Muscle layer of colon (tissue), 2 donors: ENCODE data around the gene AUTS2.

Experiments
- H3K27ac ChIP-seq: one replicate; pipeline ENCODE4 v1.7.0; 2013; ENCODE audit warnings: low read depth, mild to moderate bottlenecking, low read length, moderate library complexity
- H3K27me3 ChIP-seq, 2 donors: one replicate each; pipeline ENCODE4 v1.7.0; 2013; ENCODE audit warnings: low read length in 2 of 2, mild to moderate bottlenecking in 2 of 2; ENCODE audit not compliant: insufficient read depth in 2 of 2, control insufficient read depth in 1 of 2
- H3K36me3 ChIP-seq: one replicate; pipeline ENCODE4 v1.7.0; 2013; ENCODE audit warnings: mild to moderate bottlenecking, low read length; ENCODE audit not compliant: insufficient read depth
- H3K4me1 ChIP-seq: one replicate; pipeline ENCODE4 v1.7.0; 2013; ENCODE audit warnings: mild to moderate bottlenecking, low read length; ENCODE audit not compliant: insufficient read depth
- H3K4me3 ChIP-seq, 2 donors: one replicate each; pipeline ENCODE4 v1.7.0; 2013; ENCODE audit warnings: low read length in 2 of 2, low read depth in 1 of 2, mild to moderate bottlenecking in 1 of 2, moderate library complexity in 1 of 2
- H3K9ac ChIP-seq: one replicate; pipeline ENCODE4 v1.7.0; 2013; ENCODE audit warnings: low read length
- H3K9me3 ChIP-seq: one replicate; pipeline ENCODE4 v1.7.0; 2013; ENCODE audit warnings: mild to moderate bottlenecking, low read length
- donor health status: abdominal sarcoma.
- donor health status: Adenocarcinoma of cecum.

AUTS2 gene

GRCh38 chr7:70474639-70475234, 876.5 kb downstream of the AUTS2 start:
- Histone ChIP-seq H3K27ac (no peak overlapping the region), H3K27me3 (no peaks in the 10 kb centered on the region), H3K4me1 (no peaks in the 10 kb centered on the region), H3K36me3 (no peaks in the 10 kb centered on the region), H3K9ac (no peak overlapping the region), H3K9me3 (no peaks in the 10 kb centered on the region), H3K4me3 (no peak overlapping the region)

DNA sequence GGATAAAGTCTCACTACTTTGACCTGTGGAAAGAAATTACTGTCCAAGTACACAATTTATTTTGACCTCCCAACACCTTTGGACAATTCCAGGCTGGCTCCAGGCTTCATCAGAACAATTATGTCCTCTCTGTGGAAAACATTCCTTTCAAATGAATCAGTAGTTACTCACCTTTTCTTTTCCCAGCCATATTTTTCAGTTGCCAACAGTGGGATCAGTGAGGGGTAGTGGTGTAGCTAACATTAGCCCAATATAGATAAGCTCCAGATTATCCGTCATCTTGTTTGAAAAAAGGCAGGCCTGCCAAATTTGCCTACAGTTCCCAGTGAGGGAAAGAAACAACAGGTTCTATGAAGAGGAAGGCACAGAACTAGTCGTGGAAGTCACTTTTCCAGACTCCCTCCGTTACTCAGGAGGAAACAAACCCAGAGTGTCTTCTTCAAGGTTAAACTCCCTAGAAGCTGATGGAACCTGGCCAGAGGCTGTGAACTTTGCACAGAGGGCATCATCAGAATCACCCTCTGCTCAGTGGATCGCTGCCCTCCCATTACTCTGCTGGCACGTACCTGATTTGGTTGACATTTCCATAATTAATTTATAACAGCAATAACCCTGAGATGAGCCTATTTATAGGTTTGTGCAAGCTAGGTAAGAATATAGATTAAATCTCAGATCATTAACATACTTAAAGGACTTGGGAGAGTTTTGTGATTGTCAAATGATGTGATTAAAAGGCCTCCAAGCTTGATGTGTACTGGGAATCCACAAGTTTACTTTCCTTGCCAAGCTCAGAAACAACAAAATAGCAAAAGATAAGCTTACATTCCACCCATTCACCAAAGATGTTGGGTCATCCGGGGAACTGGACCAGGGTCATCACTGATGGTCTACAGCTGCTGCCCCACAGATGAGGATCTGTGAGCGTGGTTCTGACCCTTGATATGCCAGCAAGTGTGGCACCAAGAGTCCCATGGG, 879.0 kb downstream of the AUTS2 start:
- Histone ChIP-seq H3K4me3 (no peak overlapping the region), H3K9me3 (no peaks in the 10 kb centered on the region), H3K9ac (no peak overlapping the region), H3K27me3 (no peaks in the 10 kb centered on the region), H3K27ac (no peak overlapping the region), H3K36me3 (no peaks in the 10 kb centered on the region), H3K4me1 (no peaks in the 10 kb centered on the region)

DNA sequence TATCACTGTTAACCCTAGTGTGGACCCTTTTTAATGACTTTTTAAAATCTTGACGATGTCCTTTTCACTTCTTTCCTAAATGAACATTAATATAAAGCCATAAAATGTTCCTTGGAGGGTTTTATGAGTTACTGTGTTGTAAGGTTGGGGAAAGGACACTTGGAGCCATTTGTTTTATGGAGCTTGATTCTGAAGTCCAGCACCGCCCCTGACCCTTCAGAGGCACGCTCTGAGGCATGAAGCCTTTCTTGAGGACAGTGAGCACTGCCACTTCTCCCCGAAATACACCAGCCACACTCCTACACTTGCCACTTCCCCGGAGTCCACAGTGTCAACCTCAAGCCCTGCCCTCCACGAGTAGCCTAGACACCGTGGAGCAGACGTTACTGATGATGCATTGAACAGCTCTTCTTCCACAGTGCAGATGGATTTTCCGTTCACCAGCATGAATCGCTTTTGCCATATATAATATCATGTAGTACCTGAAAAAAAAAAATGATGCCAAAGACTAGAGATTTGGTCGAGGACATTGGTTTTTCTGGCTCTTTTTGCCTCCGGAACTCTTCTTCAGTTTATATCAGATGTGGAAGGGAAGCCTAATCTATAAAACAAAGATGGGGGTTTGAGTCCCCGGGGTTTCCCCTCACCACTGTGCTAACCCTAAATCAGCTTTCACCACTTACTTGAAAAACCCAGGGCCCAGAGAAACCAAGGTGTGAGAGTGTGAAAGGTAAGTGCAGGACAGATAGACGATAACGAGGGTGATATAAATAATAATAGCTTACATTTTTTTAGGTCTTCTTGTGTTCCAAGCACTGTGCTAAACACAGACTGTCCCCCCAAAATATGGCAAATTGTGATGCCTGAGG, 881.1 kb downstream of the AUTS2 start:
- Histone ChIP-seq H3K27me3 (no peaks in the 10 kb centered on the region), H3K4me1 (no peaks in the 10 kb centered on the region), H3K27ac (no peak overlapping the region)

DNA sequence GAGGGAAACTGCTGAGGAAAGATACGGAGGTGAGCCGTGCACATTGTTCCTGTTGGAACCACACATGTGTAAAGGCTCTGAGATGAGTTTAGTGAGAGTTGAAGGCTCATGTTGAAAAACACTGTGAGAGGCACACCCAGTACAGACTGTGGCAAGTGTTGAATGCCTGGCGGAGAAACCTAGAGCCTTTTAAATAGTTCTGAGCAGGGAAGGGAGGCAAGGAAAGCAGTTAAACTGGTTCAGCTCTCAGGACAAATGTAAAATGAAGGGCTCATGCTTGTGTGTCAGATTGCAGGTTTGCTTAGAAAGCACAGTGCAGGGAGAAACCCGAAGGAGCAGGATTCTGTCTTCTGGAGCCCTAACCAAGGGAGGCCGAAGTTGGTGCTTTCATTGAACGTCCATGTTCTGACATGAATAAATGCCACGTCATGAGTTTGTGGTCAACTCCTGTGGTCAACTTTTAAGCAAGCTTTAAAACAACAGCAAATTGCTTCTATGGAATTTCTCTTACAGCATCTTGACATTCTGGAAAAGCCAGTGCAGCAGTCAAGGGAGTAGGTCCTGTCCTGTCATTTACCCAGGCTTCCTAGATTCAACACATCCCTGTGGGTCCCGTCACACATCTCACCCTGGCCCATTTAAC, 882.8 kb downstream of the AUTS2 start:
- Histone ChIP-seq H3K4me1 (no peaks in the 10 kb centered on the region), H3K27ac (no peak overlapping the region), H3K4me3 (no peak overlapping the region), H3K9me3 (no peaks in the 10 kb centered on the region), H3K27me3 (no peaks in the 10 kb centered on the region), H3K36me3 (no peaks in the 10 kb centered on the region), H3K9ac (no peak overlapping the region)

More for the DNA sequence above, 881.1 kb downstream of the AUTS2 start:
- no peaks in the 10 kb centered on the region for H3K36me3 ChIP-seq
- H3K9ac ChIP-seq: no peak overlapping the region
- H3K4me3 ChIP-seq: no peak overlapping the region
- H3K9me3 ChIP-seq: no peaks in the 10 kb centered on the region

GRCh38 chr7:70481570-70482123, 883.4 kb downstream of the AUTS2 start:
- Histone ChIP-seq H3K36me3 (no peaks in the 10 kb centered on the region), H3K9me3 (no peaks in the 10 kb centered on the region), H3K9ac (no peak overlapping the region), H3K4me3 (no peak overlapping the region), H3K4me1 (no peaks in the 10 kb centered on the region), H3K27ac (no peak overlapping the region), H3K27me3 (no peaks in the 10 kb centered on the region)

DNA sequence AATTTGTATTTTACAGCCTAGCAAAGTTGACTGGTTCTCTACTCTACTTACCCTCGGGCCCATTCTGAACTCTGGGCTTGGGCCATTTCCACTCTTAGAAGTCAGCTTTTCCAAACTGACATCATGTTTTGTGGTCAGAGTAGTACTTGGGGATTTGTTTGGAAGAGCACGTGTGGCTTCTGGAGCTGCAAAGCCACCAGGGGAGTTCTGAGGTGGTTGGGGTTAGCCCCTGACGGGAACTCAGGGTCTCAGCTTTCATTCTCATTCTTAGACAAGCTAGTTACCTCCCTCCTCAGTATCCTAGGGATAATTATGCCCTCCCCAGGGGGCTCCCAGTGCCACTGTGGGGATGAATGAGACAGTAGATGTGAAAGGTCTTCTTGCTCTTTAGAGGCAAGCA, 886.0 kb downstream of the AUTS2 start:
- Histone ChIP-seq H3K27me3 (no peaks in the 10 kb centered on the region), H3K36me3 (no peaks in the 10 kb centered on the region), H3K9me3 (no peaks in the 10 kb centered on the region), H3K9ac (no peak overlapping the region), H3K4me3 (no peak overlapping the region), H3K27ac (no peak overlapping the region), H3K4me1 (no peaks in the 10 kb centered on the region)

DNA sequence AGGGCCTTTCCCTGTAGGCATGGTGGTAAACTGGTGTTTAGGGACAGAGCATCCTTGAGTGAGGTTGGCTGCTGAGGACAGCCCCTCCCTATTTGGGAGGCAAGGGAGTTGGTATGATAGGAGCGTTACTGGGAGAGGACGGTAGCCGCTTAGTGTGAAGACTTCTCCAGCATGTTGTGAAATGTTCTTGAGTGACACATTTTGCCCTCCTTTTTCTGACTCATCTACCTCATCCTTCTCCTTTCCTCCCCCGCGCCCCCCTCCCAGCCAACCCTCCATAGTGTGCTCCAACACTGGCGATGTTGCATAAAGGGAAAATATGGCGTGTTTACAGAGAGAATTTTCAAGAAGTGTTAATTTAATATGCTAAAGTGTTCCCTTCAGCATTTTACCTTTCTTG, 888.7 kb downstream of the AUTS2 start:
- Histone ChIP-seq H3K9me3 (no peaks in the 10 kb centered on the region), H3K27ac (no peak overlapping the region), H3K9ac (no peak overlapping the region), H3K4me1 (no peaks in the 10 kb centered on the region), H3K36me3 (no peaks in the 10 kb centered on the region), H3K4me3 (no peak overlapping the region), H3K27me3 (no peaks in the 10 kb centered on the region)

- no peaks in the 10 kb centered on the region for H3K4me1 ChIP-seq
- H3K27me3 ChIP-seq: no peaks in the 10 kb centered on the region
- H3K27ac ChIP-seq: no peak overlapping the region
- H3K9me3 ChIP-seq: no peaks in the 10 kb centered on the region
- no peak overlapping the region for H3K9ac ChIP-seq
- H3K36me3 ChIP-seq: no peaks in the 10 kb centered on the region
- no peak overlapping the region for H3K4me3 ChIP-seq
These were observed 889.2 kb downstream of the AUTS2 start for GRCh38 chr7:70487428-70487827.

DNA sequence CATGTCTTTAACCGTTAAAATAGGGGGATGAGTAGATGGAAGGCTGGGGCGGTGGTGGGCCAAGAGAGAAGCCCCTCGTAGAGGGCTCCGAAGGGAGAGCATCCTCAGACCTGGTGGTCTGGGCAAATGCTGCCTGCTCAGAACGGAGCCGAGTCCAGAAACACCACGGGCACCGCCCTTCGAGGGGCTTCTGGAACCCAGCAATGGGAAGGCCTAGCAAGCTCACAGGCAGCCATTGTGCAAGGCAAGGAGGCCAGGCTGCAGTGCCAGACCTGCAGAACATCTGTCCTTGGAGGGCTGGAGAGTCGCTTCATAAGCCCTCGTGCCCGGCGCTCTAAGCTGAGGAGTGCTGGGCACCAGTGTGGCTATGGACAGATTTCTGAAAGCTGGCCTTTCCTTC, 889.6 kb downstream of the AUTS2 start:
- no peaks in the 10 kb centered on the region for H3K9me3 ChIP-seq
- H3K9ac ChIP-seq: no peak overlapping the region
- no peaks in the 10 kb centered on the region for H3K27me3 ChIP-seq
- no peaks in the 10 kb centered on the region for H3K4me1 ChIP-seq
- no peaks in the 10 kb centered on the region for H3K36me3 ChIP-seq
- no peak overlapping the region for H3K4me3 ChIP-seq
- H3K27ac ChIP-seq: no peak overlapping the region

DNA sequence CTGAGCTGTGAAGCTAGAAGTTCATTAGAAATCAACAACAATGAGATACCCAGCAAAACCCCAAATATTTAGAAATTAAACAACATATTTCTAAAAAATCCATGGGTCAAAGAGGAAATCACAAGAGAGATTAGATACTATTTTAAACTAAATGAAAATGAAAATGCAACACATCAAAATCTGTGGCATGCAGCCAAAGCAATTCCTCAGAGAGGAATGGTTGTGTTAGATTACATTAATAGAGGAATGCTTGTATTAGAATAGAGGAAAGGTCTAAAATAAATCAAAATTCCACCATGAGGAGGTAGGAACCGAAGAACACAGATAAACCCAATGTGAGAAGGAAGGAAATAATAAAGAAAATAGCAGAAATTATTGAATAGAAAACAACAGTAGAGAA, 891.5 kb downstream of the AUTS2 start:
- H3K9ac ChIP-seq: no peak overlapping the region
- H3K9me3 ChIP-seq: no peaks in the 10 kb centered on the region
- H3K27me3 ChIP-seq: no peaks in the 10 kb centered on the region
- no peak overlapping the region for H3K27ac ChIP-seq
- H3K36me3 ChIP-seq: no peaks in the 10 kb centered on the region
- H3K4me3 ChIP-seq: no peak overlapping the region
- no peaks in the 10 kb centered on the region for H3K4me1 ChIP-seq

DNA sequence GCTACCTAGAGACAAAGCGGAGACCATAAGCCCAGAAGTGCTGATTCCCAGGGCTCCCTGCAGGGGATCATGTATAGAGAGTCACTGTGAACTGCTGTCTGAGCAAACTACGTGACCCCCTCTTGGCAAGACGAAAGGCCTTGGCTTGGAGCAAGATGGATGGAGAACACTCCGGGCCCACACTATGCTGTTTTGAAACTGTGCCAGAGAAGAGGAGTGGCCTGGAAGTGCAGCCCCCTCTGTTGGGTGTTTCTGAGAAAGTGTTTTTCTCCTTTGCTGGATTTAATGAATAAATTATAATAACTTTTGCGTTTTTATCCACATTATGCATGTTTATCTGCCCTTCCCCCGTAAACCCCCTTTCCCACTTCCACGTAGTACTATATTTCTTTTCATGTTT, 894.4 kb downstream of the AUTS2 start:
- H3K4me1 ChIP-seq: no peaks in the 10 kb centered on the region
- H3K27ac ChIP-seq: no peak overlapping the region
- H3K9me3 ChIP-seq: no peaks in the 10 kb centered on the region
- no peak overlapping the region for H3K9ac ChIP-seq
- H3K4me3 ChIP-seq: no peak overlapping the region
- no peaks in the 10 kb centered on the region for H3K27me3 ChIP-seq
- H3K36me3 ChIP-seq: no peaks in the 10 kb centered on the region
